SU-DHL-6 (cell line): Measurements from ENCODE around the gene POLN.

Experiments
- H2AFZ ChIP-seq: fragments of 200-600 bp; sonication (generic); 2 replicates; pipeline ENCODE4 v1.6.1; 2014; ENCODE audit warnings: low read depth, mild to moderate bottlenecking, moderate library complexity, mixed read lengths, antibody characterized with exemption, low read length; ENCODE audit not compliant: severe bottlenecking
- H3F3A ChIP-seq: fragments of 200-600 bp; shearing (Covaris generic); 2 replicates; pipeline ENCODE4 v1.6.0; 2016; ENCODE audit warnings: antibody characterized with exemption, mild to moderate bottlenecking; ENCODE audit not compliant: insufficient read depth
- H3K27ac ChIP-seq: fragments of 200-600 bp; sonication (generic); 2 replicates; pipeline ENCODE4 v1.5.1; 2016; ENCODE audit warnings: low read depth, mild to moderate bottlenecking, low read length, moderate library complexity, mixed read lengths
- H3K27me3 ChIP-seq: fragments of 200-600 bp; sonication (generic), shearing (Covaris generic); 2 replicates; pipeline ENCODE4 v1.6.0; 2014; ENCODE audit warnings: mild to moderate bottlenecking, low read length
- H3K36me3 ChIP-seq: fragments of 200-600 bp; sonication (generic); 2 replicates; pipeline ENCODE4 v1.6.1; 2014; ENCODE audit warnings: mild to moderate bottlenecking, low read length, mixed read lengths
- H3K4me2 ChIP-seq: fragments of 300-600, 200-600 bp; shearing (Covaris generic), sonication (generic); 2 replicates; pipeline ENCODE4 v1.6.0; 2014; ENCODE audit warnings: low read length, low read depth, mild to moderate bottlenecking; ENCODE audit not compliant: poor library complexity, severe bottlenecking
- H3K4me3 ChIP-seq: fragments of 200-600 bp; sonication (generic); 2 replicates; pipeline ENCODE4 v1.5.1; 2014; ENCODE audit warnings: antibody characterized with exemption, low read length, mild to moderate bottlenecking, mixed read lengths; ENCODE audit not compliant: insufficient read depth, poor library complexity, severe bottlenecking
- H3K79me2 ChIP-seq: fragments of 200-600 bp; sonication (generic); 2 replicates; pipeline ENCODE4 v1.6.1; 2014; ENCODE audit warnings: mild to moderate bottlenecking, low read length, moderate library complexity; ENCODE audit not compliant: insufficient read depth
- H3K9ac ChIP-seq: fragments of 200-600 bp; sonication (generic); 2 replicates; pipeline ENCODE4 v1.7.0; 2014; ENCODE audit warnings: mild to moderate bottlenecking, low read length
- H3K9me2 ChIP-seq: fragments of 200-600 bp; sonication (generic); replicated peaks from 2 replicates; pipeline ENCODE4 v1.6.1; 2014; ENCODE audit warnings: low read length; ENCODE audit not compliant: insufficient read depth
- H3K9me3 ChIP-seq: fragments of 200-600 bp; sonication (generic); 2 replicates; pipeline ENCODE4 v1.6.1; 2014; ENCODE audit warnings: low read length, mixed read lengths; ENCODE audit not compliant: insufficient read depth
- H4K20me1 ChIP-seq: fragments of 200-600 bp; sonication (generic); 2 replicates; pipeline ENCODE4 v1.6.1; 2014; ENCODE audit warnings: low read depth, mild to moderate bottlenecking, antibody characterized with exemption, low read length, moderate library complexity, mixed read lengths
- CTCF ChIP-seq: fragments of 200-600 bp; sonication (generic); IDR thresholded peaks from one replicate; pipeline ENCODE4 v1.5.1; 2017; ENCODE audit warnings: antibody characterized with exemption, mild to moderate bottlenecking, low read length, moderate library complexity; ENCODE audit not compliant: insufficient read depth, poor library complexity, severe bottlenecking
- EZH2phosphoT487 ChIP-seq: fragments of 200-600 bp; sonication (generic), shearing (Covaris generic); conservative IDR thresholded peaks from 2 replicates; pipeline ENCODE4 v1.6.1; 2018; ENCODE audit warnings: mild to moderate bottlenecking, antibody characterized with exemption, low read length, moderate library complexity, mixed read lengths

POLN gene

GRCh38 chr4:2071912-2072867 is 169.7 kb downstream of the POLN start:
- no peak for TF ChIP-seq EZH2phosphoT487
- TF ChIP-seq CTCF, result no peak
- H3K9me2 ChIP-seq, result no peaks in the 10 kb centered on the region
- no peak overlapping the region for H3K4me3 ChIP-seq
- H3K79me2 ChIP-seq, result no peaks in the 10 kb centered on the region
- no peak overlapping the region for H2AFZ ChIP-seq
- H3K4me2 ChIP-seq, result no peak overlapping the region
- H3F3A ChIP-seq, result no peaks in the 10 kb centered on the region
- no peaks in the 10 kb centered on the region for H3K9me3 ChIP-seq
- H3K36me3 ChIP-seq, result no peaks in the 10 kb centered on the region
- no peaks in the 10 kb centered on the region; the same call in 1 of the 2 replicates for H4K20me1 ChIP-seq
- no peak overlapping the region for H3K27ac ChIP-seq
- no peak overlapping the region for H3K9ac ChIP-seq
- no peaks in the 10 kb centered on the region for H3K27me3 ChIP-seq

DNA sequence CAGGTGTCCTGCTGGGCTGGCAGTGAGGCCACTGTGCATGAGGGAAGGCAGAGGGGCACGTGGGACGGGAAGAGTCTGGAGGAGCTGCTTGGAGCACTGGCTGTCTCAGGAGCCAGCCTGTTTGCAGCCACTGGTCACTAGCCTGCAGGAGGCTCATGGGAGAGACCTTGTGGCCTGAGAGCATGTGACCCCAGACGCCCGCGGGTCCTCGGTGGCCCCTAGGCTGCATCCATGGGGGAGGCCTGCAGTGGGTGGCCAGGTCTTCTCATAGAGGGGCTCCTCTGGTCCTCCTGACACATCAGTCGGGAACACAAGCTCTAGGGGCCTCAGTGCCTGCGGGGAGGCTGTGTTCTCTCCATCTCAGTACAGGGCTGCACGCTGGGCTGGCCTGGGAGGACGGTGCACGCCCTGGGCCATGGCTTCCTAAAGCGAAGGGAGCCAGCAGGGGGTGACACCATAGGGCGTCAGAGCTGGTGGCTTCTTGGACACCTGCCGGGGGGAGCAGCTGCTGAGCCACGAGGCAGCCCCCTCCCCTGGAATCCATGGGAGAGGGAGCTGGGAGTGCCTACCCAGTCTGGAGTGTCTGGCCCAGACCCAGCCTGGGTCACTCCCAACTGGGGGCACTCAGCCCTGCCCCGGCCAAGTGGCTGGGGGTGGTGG is 170.5 kb downstream of the POLN start:
- Histone ChIP-seq H3K27ac (no peak overlapping the region), H3K9me3 (no peaks in the 10 kb centered on the region), H3K27me3 (no peaks in the 10 kb centered on the region), H3K79me2 (no peaks in the 10 kb centered on the region), H3F3A (no peaks in the 10 kb centered on the region), H4K20me1 (no peaks in the 10 kb centered on the region; the same call in 1 of the 2 replicates), H3K36me3 (no peaks in the 10 kb centered on the region), H3K9ac (no peak overlapping the region), H3K9me2 (no peaks in the 10 kb centered on the region), H3K4me3 (no peak overlapping the region), H3K4me2 (no peak overlapping the region), H2AFZ (no peak overlapping the region)
- TF ChIP-seq CTCF (no peak), EZH2phosphoT487 (no peak)

DNA sequence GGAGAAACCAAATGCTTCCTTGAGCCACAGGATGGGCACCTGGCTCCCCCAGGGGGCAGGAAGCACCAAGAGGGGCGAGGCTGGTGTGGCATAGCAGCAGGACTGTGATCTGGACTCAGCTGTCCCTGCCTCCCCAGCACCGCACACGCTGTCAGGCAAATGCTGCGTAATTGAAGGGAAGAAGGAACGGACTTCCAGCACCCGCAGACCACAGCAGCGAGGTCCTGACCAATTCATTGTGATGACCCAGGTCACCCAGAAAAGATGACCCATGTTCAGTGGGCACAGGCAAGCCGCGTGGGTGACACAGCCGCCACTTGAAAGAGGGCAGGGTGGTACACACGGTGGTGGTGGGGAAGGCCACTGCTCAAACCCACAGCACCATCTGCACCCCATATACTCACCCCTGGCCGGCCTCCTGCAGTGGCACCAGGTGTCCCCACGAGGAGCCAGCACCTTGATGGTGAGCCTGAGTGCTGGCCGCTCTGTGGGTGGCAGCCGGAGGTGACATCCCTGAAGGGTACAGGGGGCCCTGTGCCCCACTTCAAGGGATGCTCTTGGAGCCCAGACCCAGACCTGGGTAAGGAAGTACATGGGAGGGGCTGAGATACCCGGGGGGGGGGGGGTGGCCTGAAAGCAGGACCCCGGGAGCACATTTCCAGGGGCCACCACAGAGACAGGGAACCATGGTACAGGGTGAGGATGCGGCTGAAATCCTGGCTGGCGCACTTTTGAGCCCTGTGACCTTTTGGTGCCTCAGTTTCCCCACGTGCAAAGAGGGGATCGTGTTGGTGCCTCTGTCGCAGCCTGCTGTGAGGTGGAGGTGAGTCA is 171.3 kb downstream of the POLN start:
- no peak overlapping the region for H3K9ac ChIP-seq
- no peaks in the 10 kb centered on the region; the same call in 1 of the 2 replicates for H4K20me1 ChIP-seq
- no peak overlapping the region for H3K4me2 ChIP-seq
- H3K27me3 ChIP-seq, result no peaks in the 10 kb centered on the region
- no peaks in the 10 kb centered on the region for H3K9me3 ChIP-seq
- no peaks in the 10 kb centered on the region for H3K79me2 ChIP-seq
- H3K9me2 ChIP-seq, result no peaks in the 10 kb centered on the region
- no peak overlapping the region for H2AFZ ChIP-seq
- no peak overlapping the region for H3K4me3 ChIP-seq
- H3K27ac ChIP-seq, result no peak overlapping the region
- no peak for TF ChIP-seq CTCF
- TF ChIP-seq EZH2phosphoT487, result no peak
- no peaks in the 10 kb centered on the region for H3K36me3 ChIP-seq
- H3F3A ChIP-seq, result no peaks in the 10 kb centered on the region
